NCI-H524 treated with DMSO at 0.1 percent for 48 hours (cell line): ENCODE measurements around the gene NF2.

Source experiments
- DNase-seq: peaks from one replicate; lab custom pipeline; 2025; lab: John Stamatoyannopoulos, UW

Gene NF2

DNA sequence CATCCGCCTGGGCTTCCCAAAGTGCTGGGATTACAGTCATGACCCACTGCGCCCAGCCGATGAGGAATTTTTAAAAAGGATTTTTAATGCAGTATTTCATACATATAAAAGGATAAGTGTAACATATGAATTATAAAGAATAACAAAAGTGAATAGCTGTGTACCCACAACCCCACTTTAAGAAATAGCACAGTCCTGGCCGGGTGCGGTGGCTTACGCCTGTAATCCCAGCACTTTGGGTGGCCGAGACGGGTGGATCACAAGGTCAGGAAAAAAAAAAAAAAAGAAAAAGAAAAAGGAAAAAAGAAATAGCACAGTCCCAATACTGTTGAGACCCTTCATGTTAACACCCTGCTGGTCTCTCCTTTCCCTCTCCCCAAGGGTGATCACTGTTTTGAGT is 62.1 kb downstream of the NF2 start:
- DNase-seq, result no peak

DNA sequence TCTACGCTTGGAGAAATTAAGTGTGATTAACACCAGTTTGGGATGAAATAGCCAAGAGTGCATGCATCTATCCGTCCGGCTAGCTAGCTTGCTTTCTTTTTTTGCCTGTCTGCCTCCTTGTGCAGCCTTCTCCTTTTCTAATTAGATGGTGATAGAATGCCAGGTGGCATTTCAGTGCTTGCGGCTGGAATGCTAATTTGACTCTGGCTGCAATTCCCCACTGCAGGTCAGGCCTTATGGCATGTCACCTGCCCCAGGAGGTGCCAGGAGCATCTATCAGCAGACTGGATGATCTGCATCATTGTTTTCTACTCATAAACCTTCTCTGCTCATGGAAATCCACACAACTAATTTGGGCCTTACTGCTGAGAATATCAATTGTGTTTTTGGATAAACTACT is 65.2 kb downstream of the NF2 start:
- no peak for DNase-seq

DNA sequence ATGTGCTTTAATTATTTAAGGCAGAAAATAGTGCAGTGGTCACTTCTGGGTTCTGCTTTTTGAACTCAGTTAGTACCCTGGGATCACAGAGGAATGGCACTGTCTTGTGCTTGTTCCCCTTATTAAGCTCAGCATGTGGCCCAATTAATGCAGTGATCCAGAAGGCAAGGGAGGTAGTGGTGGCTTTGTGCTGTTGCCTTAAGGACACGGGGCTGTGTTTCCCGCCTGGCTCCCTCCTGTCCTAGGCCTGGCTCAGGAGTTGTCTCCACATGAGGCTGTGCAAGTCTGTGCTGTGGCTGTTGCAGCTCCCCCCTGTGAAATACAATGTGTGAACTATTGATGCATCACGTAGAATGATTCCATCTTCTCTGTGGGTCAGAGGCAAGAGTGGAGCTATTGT is 67.2 kb downstream of the NF2 start:
- DNase-seq, result no peak

DNA sequence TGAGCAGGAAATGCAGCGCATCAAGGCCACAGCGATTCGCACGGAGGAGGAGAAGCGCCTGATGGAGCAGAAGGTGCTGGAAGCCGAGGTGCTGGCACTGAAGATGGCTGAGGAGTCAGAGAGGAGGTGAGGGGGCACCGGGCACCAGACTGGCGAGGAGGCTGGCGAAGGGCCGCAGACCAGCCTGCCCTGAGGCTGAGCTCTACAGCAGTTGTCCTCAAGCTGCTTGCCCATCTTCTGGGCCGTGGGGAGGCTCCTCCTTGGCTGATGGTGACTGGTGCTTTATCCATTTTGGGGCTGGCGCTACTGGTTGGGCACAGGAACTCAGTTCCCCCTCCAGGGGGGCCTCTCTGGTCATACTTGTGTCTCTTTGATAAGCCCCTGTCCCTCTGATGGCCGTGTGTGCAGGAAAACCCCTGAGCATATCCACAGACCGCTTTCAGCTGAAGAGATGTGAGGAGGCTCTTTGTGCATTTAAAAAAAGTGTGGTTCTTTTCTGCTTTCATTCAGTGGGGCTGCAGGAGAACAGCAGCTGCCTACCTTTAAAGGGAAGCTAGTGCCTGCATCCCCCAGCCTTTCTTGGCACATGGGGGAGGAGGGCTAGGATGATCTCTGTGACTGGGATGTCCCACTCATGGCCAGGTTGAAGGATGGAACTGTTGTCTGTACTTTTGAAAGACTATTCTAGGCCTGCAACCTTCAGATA is 70.1 kb downstream of the NF2 start:
- DNase-seq, result no peak

DNA sequence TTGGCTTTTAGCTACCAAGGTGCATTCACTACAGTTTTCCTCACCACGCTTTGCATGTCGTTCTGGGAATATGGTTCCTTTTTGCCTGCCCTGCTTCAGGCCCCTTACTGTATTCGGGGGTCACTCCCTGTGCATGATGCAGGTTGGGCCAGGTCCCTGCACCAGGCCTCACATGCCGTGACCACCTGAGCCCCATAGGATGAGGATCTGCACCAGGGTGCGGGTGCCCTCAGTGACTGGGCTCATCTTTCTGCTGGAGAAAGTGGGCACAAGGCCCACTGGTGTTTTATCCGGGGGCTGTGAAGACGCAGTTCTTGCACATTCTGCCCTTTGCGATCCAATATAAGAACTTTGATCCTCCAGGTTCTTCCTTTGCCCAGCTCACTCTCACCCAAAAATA is 70.7 kb downstream of the NF2 start:
- no peak for DNase-seq

DNA sequence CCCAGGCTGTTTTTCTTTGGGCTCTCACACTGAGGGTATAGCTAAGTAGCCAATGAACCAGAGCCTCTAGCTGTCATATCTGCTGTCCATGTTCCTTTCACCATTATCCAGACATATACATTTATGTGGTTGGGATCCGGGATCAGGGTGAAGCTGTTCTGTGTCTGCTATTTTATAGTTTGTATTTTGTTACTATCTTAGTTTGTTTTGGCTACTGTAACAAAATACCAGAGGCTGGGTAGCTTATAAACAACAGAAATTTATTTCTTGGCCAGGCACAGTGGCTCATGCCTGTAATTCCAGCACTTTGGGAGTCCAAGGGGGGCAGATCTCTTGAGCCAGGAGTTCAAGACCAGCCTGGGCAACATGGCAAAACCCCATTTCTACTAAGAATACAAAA is 75.9 kb downstream of the NF2 start:
- no peak for DNase-seq

DNA sequence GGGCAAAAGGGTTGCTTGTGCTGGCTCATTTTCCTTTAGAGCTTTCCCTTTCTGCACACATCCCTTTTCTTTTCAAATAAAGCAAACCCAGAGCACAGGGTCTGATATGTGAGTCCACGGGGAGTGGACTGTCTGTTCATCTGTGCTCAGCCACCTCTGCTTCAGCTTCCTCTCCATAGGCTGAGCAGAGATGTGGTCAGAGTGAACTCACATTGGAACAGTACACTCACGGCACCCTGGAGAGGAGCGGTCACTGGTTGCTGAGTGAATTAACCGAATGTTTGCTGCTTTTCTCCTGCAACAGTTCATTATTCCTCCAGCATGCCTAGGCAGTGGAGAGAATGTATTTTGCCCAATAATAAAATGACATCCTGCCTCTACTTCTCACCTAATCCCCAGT is 80.1 kb downstream of the NF2 start:
- no peak for DNase-seq

DNA sequence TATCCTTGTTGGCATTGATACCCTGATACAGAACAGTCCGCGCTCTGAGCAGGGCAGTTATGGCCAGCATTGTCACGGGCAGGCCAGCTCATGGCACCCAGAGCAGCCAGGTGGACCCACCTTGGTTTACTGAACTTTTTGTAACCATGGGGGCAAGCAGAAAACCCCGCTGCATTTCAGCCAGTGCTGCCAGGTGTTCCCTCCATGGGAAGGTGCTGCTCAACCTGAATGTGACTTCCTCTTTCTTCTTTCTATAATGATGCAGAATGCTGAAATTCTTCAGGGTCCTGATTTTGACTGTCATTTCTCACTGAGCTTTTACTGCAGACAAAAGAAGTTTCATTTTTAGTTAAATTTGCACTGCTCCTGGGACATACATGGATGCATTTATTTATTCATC is 80.8 kb downstream of the NF2 start:
- no peak for DNase-seq

DNA sequence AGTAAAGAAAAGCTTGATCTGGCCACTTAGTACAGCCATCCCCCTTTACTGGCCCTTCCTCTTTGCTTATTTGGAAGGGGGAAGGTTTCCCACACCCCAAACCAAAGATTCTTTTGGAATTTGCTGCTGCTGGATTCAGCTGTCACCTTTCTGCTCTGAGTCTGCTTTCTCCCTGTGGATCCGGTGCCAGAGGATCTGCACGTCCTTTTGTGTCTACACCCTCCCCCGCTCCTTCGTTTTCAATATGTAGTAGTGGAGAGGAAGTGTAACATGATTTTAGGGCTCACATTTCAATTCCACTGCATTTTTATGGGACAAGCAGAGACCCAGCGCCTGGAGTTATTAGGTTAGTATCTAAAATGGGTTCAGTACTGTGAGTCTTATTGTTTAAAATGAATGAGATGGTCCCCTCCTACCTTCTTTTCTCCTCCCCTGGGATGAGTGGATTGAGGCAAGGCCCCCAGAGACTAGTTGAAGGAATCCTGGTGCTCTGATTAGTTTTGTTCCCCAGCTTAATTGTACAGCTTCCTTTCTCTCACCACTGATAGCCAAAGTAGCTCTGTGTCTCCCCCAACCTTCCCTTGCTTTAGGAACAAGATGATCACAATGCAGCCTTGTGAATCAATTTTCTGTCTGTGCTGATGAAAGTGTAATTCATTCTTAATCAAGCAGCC is 85.9 kb downstream of the NF2 start:
- no peak for DNase-seq

DNA sequence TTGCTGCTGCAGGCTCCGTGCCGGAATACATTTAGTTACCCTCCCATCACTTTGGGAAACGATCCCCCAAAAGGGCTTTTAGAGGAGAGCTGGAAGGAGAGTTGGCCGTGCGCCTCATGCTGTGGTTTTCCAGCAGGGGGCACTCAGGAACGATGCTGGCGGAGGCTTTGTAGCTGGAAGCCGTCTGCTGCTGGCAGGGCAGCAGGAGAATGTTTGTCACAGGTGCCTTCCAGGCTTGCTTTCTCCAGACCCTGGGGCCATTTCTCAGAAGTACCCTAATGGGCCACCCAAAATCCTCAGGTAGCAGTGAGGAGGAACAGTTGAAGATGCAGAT is 86.4 kb downstream of the NF2 start:
- DNase-seq, result no peak

DNA sequence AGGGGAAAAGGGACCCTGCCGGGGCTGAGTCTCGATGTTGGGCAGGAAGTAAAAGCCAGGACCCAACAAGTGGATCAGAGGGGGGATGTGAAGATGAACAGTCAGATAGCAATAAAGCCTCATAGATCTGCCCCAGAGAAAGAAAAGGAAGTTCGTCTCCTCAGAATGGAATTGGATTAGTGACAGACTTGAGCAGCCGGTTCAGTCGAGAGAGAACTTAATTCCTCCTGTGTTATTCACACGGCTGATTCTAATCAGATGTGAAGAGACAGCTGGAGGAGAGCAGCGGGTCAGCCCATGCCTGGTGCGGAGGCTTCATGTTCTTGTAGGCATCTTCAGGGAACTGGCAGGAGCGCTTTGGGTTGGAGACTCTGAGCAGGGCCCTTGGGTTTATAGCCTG is 87.0 kb downstream of the NF2 start:
- DNase-seq, result peak; percentile 47

DNA sequence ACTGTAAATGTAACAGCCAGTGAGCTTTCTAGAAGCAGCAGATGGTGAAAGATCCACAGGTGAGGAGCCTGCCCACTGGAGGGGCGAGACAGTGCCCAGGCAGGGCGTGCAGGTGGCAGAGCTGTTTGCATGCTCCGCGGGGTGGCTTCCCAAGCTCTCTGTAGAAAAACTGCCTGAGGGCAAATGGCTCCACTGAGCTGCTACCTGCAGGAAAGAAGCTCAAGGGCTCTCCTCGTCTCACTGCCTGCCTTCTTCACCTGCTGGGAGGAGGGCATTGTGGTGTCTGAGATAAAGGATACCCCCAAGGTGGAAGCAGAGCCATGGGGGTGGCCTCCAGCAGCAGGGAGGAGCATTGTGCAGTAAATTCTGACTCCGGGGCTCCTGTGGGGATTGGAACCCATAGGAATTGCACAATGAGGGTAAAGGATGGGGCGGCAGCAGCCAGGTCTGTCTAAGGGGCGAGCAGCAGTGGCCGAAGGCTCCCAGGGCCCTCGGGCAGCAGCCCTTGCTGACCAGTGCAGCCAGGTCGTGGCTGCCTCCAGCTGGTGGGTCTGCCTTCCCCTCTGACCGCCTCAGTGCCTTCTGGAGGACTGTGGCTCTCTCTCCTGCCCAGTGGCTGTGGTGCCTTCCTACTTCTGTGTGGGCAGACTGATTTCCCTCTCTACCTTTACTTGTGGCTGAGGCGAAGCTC is 88.3 kb downstream of the NF2 start:
- DNase-seq, result no peak

DNA sequence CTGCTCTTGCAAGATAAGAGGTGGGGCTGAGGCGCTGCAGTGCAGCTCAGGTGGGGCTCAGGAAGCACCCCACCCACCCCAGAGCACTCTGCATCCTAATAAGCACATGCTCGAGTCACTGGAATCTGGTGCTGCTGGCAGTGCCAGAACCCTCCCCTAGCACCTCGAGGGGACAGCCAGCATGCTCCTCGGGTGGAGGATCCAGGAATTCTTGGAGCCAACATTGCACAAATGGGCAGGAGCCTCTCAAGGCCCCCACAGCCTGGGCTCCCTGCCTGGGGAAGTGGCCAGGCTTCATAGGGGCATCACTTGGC is 88.9 kb downstream of the NF2 start:
- DNase-seq, result no peak

DNA sequence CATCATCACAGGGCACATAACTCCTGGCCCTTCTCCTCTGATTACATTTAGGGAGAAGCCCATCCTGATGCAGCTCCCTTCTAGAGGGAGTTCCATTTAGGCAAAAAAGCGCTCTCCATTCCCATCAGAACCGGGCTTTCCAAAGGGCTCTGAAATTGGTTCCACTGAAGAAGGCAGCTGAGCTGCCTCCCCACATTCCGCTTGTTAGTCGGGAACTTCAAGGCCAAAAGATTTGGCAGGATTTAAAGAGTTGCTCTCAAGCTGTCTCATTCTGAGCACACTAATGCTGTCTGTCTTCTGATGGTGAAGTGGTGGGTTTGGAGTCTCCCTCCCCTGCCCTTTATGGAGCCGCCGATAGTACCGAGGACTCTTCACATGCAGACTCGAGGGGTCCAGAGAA is 89.7 kb downstream of the NF2 start:
- DNase-seq, result no peak

DNA sequence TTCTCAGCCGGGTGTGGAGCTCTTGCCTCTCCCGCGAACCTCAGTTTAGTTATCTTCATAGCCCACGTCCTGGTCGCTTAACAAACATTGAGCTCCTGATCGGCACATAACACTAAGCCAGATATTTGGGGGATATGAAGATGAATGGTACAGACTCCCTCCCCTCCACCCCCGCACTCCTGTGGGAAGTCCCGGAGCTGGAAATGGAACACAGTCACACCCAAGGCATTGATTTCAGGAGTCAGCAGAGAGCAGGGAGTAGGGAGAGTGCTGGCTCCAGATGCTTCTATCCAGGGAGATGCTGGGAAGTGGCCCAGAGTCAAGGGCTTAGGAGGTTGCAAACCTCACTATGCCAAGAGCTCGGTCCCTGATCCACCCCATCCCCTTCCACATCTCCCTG is 90.2 kb downstream of the NF2 start:
- no peak for DNase-seq

DNA sequence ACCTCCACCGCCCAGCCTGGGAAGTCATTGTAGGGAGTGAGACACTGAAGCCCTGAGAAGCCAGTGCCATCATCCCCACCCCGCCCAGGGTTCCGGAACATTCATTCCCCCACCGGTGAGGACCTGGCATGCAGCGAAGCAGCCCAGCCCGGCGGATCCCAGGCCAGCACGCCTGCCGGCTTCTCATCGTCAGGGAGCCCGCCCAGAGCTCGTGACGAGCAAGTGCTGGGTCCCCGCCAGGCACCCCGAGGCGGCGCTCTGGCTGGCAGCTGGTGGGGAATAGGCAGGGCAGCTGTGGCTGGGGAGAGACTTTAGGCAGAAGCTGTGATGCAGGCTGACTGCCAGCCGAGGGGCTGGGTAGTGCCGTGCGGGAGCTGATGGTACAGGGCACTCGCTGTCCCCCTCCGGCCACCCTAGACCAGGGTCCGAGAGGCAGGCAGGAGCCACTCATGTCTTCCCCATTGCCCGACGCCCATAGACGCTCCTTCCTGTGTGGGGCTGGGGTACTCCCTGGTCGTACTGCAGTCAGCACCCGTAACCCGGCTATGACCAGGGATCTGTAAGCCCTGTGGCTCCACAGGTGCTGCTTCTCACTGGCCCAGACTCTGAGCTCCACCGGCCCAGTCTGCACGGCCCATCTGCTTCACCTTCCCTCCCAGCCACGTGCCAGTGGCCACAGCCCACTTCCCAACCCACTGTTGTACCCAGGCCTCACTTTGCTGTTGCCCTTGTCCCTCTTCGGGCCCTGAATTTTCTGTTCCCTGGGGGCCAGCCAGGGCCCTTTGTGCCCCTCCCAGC is 91.9 kb downstream of the NF2 start:
- DNase-seq, result no peak

DNA sequence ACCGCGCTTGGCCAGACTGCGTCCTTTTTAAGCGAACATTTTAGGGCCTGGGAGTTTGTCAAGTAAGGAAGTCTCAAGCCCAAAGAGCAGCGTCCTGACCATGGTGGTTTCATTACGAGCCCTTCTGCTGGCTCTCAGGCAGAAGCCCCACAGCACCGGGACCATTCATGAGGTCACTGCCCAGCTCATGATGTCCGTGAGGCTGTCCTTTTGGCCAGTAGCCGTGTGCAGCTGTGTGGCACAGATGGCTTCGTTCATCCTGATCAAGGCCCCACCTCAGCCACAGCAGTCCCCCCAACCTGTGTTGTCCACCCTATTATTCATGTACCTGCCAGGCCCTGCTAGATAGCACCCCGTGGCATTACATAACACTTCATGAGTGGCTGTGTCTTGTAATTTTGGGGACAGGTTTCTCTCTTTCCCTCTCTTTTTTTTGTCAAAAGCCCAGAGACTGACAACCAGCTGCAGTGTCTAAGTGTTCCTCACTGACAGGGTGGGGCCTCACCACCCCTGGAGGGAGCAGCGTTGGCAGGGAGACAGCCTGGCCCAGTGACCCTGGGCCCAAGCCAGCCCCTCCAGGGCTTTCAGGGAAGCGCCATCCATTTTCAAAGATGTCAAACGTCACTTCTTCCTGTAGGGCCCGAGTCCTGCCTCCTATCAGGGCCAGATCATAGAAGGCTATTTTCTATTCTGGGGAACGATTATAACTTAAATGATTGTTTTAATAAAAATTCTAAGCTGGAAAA is 94.6 kb downstream of the NF2 start:
- no peak for DNase-seq

DNA sequence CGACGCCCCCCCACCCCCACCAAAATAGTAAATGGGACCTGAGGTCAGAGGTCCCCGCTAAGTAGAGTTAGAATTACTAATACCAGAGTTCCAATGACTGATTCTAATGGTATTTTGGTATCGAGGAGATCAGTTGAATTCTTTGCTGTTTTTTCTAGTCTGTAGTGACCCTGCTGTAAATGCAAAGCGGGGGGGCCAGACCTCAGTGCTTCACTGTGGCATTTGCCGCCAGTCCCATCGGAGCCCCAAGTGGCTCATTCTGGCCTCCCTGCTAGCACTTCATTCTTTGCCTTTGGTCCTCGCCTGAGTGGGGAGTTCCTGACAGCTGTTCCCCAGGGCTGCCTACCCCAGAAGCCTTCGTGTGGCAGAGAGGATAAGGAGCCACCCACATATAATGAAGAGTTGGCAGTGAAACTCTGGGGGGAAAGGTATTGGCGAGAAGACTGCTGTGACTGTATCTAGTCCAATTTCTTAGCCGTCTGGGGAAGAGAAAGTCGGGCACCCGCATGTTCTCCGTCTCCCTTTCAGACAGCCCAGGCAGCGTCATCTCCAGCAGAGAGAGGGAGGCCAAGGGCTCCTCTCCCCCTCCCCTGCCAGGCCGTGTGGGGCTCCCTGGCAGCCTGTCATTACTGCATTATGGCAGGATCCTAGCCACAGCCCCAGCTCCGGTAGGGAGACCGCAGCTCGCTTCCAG is 96.9 kb downstream of the NF2 start:
- no peak for DNase-seq

DNA sequence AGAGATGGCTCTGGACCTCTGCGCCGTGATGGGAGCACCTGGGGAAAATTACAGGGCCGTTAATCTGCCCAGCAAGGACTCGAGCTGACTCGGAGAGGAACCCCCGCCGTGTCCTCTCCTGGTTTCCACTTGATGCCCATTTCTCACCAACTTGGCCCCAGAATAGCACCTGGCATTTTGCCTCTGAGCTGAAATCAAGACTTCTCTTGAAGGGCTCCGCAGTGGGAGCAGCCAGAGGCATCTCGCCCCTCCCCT is 97.4 kb downstream of the NF2 start:
- DNase-seq, result no peak

DNA sequence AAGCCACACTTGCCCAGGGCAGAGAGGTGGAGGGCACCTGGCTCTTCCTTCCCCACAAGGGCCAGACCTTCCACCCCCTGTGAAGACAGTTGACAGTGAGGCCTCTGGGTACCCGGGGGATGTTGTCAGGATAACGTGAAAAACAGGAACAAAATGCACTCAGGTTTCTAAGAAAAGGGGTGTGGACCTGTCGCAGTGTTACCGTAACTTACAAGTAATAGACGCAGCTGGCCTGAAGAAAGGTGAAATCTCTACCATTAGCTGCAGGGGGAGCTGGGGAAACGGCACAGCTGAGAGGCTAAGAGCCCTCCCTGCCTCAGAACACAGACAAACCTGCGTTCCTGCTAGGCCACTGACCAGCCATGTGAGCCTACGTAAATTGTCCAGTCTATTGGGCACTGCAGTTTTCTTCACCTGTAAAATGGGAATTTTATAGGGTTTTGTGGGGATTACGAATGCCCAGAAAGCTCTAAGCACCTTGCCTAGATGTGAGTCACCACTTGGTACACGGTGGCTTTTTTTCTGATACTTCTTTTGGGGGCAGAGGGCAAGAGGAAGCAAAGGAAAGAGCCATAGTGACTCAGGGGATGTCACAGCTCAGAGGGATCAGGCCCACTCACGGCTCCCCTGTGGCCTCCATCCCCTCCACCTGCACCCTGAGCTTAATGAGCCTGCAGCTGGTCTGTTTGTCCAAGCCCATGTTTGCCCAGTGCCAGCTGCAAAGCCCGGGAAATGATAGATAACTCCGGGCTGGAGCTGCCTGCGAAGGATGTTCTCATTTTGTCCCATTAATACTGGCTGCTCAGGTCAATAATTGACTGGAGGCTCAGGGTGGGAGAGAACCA is 97.9 kb downstream of the NF2 start:
- DNase-seq, result peak; percentile 21
